Ovary (tissue), 3 donors: ENCODE results near the gene TTLL6.

ENCODE experiments used
- POLR2A ChIP-seq: fragments of 450-650 bp; IDR thresholded peaks from one replicate; pipeline ENCODE4 v1.6.1; 2017; ENCODE audit warnings: antibody characterized with exemption, mild to moderate bottlenecking, moderate library complexity
- TF ChIP-seq, protein P1 (sequence below), 3 donors: fragments of 450-650 bp in 2 of 3; fragments of 200-600 bp in 1 of 3; IDR thresholded peaks; one replicate each; pipeline versions ENCODE4 v1.5.1 to v1.8.0; 2016 to 2022; ENCODE audit warnings: antibody characterized with exemption in 3 of 3, mild to moderate bottlenecking in 1 of 3
- donor health status: DM: no; HTN: no; CAD: no.

- no peak for TF ChIP-seq POLR2A
- TF ChIP-seq, protein P1, sequence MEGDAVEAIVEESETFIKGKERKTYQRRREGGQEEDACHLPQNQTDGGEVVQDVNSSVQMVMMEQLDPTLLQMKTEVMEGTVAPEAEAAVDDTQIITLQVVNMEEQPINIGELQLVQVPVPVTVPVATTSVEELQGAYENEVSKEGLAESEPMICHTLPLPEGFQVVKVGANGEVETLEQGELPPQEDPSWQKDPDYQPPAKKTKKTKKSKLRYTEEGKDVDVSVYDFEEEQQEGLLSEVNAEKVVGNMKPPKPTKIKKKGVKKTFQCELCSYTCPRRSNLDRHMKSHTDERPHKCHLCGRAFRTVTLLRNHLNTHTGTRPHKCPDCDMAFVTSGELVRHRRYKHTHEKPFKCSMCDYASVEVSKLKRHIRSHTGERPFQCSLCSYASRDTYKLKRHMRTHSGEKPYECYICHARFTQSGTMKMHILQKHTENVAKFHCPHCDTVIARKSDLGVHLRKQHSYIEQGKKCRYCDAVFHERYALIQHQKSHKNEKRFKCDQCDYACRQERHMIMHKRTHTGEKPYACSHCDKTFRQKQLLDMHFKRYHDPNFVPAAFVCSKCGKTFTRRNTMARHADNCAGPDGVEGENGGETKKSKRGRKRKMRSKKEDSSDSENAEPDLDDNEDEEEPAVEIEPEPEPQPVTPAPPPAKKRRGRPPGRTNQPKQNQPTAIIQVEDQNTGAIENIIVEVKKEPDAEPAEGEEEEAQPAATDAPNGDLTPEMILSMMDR (IDR thresholded peaks at IDR 0.05): no peak
Observed at GRCh38 chr17:48751172-48751571, 65.9 kb downstream of the TTLL6 start.
